ENCODE results near the gene CNTN4. TPM values are rescaled to one million over a fixed set of nuclear protein-coding genes. Genes with fewer than 3 reads are reported as not detected.

CNTN4 gene
- polyA plus RNA-seq, 3 donors from 2014 or later, result not detected

DNA sequence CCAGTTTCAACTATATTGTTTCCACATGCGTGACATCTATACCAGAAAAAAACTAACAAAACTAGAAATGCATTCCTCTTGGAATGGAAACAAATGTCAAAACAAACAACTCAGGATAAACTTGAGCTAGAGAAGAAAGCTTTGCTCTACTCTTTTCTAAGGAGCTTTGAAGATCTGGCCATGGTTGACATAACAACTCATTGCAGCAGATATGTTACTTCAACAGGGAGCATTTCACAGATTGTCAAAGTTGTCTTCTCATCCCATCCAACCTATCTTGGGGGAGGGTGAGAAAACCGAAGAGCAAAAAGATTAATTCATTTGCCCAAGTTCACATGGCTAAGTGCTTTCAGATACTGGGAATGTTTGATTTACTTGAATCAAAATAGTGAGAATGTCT, 484.4 kb downstream of the CNTN4 start:
- no peak for DNase-seq
- Mint-ChIP-seq H3K27me3 (ENCODE audit: low read depth in 3 of 3) (no peaks in the 10 kb centered on the region), H3K27ac (no peak overlapping the region), H3K4me1 (no peaks in the 10 kb centered on the region), H3K4me3 (no peak overlapping the region), H3K9me3 (peaks cover 0 to 8% (median 3%) of the 10 kb centered on the region in 6 donors), H3K36me3 (no peaks in the 10 kb centered on the region)

DNA sequence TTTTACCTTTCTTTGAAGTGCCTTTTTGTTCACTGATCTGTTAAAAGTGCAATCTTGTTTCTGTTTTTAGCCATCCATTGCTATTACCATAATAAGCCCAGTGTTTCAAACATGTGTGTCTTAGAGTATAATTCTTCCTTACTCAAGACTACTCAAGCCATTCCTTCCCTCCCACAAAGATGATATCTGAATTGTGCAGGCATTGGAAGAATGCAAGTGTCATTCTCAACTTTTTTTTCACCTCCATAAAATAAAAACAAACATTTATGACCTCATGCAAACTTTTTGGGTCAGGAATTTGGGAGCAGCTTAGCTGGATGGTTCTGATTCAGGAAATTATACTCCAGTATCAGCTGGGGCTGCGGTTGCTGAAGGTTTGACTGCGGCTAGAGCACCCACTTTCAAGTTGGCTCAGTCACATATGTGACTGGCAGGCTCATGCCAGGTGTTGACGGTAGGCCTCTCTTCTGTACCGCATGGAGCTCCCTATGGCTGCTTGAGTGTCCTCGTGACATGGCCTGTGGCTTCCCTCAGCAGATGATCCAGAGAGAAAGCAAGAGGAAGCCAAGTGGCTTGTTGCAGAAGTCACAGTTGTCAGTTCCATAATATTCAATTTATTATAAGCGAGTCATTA, 490.8 kb downstream of the CNTN4 start:
- no peaks in the 10 kb centered on the region for H3K36me3 Mint-ChIP-seq
- H3K4me3 Mint-ChIP-seq, result no peak overlapping the region
- DNase-seq, result no peak
- peaks cover 0 to 2% (median 0%) of the 10 kb centered on the region in 3 donors for H3K27me3 Mint-ChIP-seq (ENCODE audit: low read depth in 3 of 3)
- peaks cover 0 to 17% (median 11%) of the 10 kb centered on the region in 6 donors for H3K9me3 Mint-ChIP-seq
- H3K4me1 Mint-ChIP-seq, result no peaks in the 10 kb centered on the region
- H3K27ac Mint-ChIP-seq, result no peak overlapping the region

DNA sequence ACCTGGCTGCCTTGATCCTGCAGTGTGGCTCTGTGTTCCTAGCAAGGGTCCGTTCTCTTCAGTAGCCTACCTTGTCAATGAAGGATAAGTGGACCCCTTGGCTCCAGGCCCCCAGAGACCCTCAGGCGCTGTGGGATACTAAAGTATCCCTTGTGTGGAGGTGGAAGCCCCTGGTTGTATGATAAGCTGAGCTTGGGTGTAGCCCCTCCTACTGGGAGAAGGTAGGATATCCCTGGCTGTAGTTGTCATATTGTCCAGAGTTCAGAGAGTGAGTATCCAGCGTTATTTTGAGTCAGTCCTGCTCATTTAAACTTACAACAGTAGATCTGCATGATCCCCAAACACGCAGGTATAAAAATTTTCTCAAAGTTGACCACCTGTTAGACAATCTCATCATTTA, 496.8 kb downstream of the CNTN4 start:
- Mint-ChIP-seq H3K9me3 (peaks cover 3 to 9% (median 6%) of the 10 kb centered on the region in 6 donors), H3K4me1 (no peaks in the 10 kb centered on the region), H3K4me3 (no peak overlapping the region), H3K27ac (no peak overlapping the region), H3K36me3 (no peaks in the 10 kb centered on the region), H3K27me3 (ENCODE audit: low read depth in 3 of 3) (peaks cover 0 to 2% (median 0%) of the 10 kb centered on the region in 3 donors)
- DNase-seq, result no peak

DNA sequence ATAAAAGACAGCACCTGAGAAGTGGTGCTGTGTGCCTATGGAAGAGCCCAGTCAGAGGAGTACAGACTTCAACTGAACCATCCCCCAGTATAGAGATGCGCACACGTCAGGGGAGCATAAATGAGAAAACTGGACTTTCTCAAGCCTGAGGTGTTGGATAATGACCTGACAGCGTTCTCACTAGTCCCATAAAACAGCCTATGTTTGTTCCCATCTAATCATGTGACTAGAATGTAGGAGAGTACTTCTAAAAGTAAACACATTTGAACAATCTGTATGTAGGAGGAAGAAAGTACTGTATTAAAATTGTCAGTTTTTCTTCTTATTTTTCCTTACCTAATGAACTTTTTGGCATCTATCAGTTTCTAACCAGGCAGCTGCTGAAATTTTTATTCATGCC, 498.9 kb downstream of the CNTN4 start:
- Mint-ChIP-seq H3K36me3 (no peaks in the 10 kb centered on the region), H3K27me3 (ENCODE audit: low read depth in 3 of 3) (peaks cover 0 to 2% (median 0%) of the 10 kb centered on the region in 3 donors), H3K4me1 (no peaks in the 10 kb centered on the region), H3K4me3 (no peak overlapping the region), H3K9me3 (peaks cover 2 to 8% (median 4%) of the 10 kb centered on the region in 6 donors), H3K27ac (no peak overlapping the region)
- no peak for DNase-seq

DNA sequence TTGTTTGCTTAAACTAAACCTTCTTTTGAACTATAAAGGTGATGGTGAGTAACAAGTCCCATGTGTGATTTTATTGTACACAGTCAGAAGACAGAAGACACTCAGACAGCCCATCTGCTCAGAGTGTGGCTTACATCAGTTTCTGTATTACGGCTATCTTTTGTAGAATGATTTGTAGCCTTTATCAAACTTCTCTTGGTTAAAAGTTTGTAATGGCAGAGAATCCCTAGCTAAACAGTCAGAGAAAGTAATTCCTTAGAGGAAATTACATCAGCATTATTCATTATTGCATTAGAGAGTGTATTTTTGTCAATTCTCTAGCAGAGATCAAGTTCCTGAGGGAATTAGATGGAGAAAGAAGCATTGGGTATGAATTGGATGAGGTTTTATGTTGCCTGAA, 500.8 kb downstream of the CNTN4 start:
- no peaks in the 10 kb centered on the region for H3K36me3 Mint-ChIP-seq
- no peak for DNase-seq
- H3K27ac Mint-ChIP-seq, result no peak overlapping the region
- H3K4me1 Mint-ChIP-seq, result no peaks in the 10 kb centered on the region
- no peak overlapping the region for H3K4me3 Mint-ChIP-seq
- no peaks in the 10 kb centered on the region for H3K27me3 Mint-ChIP-seq (ENCODE audit: low read depth in 3 of 3)
- peaks cover 2 to 6% (median 4%) of the 10 kb centered on the region in 6 donors for H3K9me3 Mint-ChIP-seq

DNA sequence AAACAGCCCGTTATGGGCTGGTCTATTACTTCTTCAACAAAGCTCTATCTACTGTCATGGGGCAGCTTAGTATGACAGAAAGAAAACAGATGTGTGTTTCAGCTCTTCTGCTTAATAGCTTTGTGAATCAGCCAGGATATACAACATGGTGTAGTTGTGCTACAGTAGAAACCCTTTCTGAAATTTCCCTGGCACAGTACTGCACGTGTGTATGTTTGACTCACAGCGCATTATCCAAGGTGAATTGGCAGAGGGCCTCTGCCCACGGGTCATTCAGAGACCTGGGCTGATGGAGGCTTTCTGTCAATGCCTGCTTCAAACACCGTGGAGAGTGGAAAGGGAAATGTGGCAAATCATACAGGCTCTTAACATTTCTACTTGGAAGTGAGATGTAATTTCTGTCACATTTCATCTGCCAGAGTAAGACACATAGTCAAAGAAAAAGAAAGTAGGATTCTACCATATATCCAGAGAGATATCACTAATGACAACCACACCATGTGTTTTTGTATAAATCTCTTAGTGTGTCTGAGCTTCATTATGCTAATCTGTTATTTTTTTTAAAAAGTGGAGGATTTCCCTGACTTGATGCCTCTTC, 505.1 kb downstream of the CNTN4 start:
- Mint-ChIP-seq H3K4me1 (no peaks in the 10 kb centered on the region), H3K36me3 (no peaks in the 10 kb centered on the region), H3K4me3 (no peak overlapping the region), H3K9me3 (peaks cover 0 to 5% (median 3%) of the 10 kb centered on the region in 6 donors), H3K27me3 (ENCODE audit: low read depth in 3 of 3) (peaks cover 0 to 7% (median 4%) of the 10 kb centered on the region in 3 donors), H3K27ac (no peak overlapping the region)
- DNase-seq, result no peak

DNA sequence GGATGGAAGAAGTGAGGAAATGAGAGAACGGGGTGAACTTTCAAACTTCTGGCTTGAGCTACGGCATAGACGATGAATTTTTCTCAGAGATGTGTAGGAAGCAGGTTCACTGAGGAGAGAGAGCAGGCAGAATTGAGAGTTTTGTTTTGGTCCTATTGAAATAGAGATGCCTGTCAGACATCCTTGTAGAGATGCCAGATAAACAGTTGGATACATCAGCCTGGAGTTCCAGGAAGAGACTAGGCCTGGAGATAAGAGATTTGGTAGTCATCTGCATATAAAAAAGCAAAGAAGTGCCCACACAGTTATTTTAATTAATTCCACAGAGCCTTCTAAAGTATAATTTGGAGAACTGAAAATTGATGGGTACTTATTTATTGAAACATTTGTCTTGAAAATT, 515.9 kb downstream of the CNTN4 start:
- Mint-ChIP-seq H3K4me3 (no peak overlapping the region), H3K9me3 (peaks cover 0 to 3% (median 0%) of the 10 kb centered on the region in 6 donors), H3K4me1 (no peaks in the 10 kb centered on the region), H3K27me3 (ENCODE audit: low read depth in 3 of 3) (peaks cover 0 to 6% (median 2%) of the 10 kb centered on the region in 3 donors), H3K36me3 (no peaks in the 10 kb centered on the region), H3K27ac (no peak overlapping the region)
- DNase-seq, result no peak

DNA sequence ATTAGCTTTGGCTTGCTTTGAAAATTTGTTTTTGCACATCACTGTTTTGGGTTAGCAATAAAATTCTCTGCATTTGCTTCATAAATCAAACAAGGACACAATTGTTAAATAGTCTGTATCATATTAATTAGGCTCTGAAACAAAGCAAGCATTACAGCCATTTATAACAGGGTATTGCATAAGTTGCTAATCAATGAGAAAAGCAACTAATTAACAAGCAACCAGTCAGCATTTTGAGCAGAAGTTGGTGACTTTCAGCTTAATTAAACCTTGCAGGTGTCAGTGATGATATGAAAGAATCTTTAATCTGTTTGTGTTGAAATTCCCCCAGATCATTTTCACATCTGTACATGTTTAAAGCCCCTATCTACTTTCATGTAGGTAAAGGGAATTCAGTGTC, 516.4 kb downstream of the CNTN4 start:
- H3K9me3 Mint-ChIP-seq, result peaks cover 0 to 3% (median 0%) of the 10 kb centered on the region in 6 donors
- DNase-seq, result no peak
- H3K27ac Mint-ChIP-seq, result no peak overlapping the region
- H3K4me1 Mint-ChIP-seq, result no peaks in the 10 kb centered on the region
- no peak overlapping the region for H3K4me3 Mint-ChIP-seq
- H3K36me3 Mint-ChIP-seq, result no peaks in the 10 kb centered on the region
- H3K27me3 Mint-ChIP-seq (ENCODE audit: low read depth in 3 of 3), result peaks cover 0 to 6% (median 2%) of the 10 kb centered on the region in 3 donors

DNA sequence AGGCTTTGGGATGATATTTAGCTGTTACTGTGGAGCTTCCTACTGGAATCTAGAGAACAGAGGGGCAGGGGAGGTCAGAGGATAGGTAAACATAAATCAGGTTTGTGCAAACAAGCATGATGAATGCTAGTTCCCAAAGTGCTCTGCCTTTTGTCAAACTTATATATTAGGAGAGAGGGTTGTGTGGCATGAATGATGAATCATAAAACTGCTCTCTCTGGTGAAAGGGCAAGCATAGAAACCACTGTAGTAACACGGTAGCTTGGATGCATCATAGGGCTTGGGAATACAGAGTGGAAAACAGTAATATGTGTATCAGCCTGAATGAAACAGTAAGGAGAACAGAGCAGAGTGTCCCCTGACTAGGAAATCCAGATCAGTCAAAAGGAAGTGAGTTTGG, 524.8 kb downstream of the CNTN4 start:
- H3K4me3 Mint-ChIP-seq, result no peak overlapping the region
- H3K4me1 Mint-ChIP-seq, result no peaks in the 10 kb centered on the region

DNA sequence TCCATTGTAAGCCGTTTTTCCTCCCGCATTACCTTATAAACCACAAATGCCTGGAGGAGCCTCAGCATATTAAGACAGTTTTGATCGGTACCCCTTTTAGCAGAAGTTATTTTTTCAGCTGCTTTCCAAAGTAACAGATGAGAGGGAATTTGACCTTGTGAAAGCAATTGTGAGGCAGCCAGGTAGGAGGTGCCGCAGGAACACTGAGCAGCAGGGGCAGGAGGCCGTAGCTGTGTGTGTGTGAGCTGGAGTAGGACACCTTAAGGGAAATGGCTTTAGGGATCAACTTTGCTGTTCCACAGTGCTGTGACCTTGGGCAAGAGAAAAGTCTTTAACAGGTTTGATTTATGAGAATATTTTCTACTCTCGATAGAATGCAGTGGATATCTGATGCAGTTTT, 529.5 kb downstream of the CNTN4 start:
- Mint-ChIP-seq H3K36me3 (no peaks in the 10 kb centered on the region), H3K4me3 (no peak overlapping the region), H3K27ac (no peak overlapping the region), H3K9me3 (peaks cover 0 to 5% (median 0%) of the 10 kb centered on the region in 6 donors), H3K4me1 (no peaks in the 10 kb centered on the region), H3K27me3 (ENCODE audit: low read depth in 3 of 3) (peaks cover 0 to 2% (median 0%) of the 10 kb centered on the region in 3 donors)
- no peak for DNase-seq

More for the DNA sequence above, 524.8 kb downstream of the CNTN4 start:
- DNase-seq, result no peak
- Mint-ChIP-seq H3K27ac (no peak overlapping the region), H3K9me3 (peaks cover 0 to 5% (median 0%) of the 10 kb centered on the region in 6 donors), H3K27me3 (ENCODE audit: low read depth in 3 of 3) (peaks cover 0 to 4% (median 0%) of the 10 kb centered on the region in 3 donors), H3K36me3 (no peaks in the 10 kb centered on the region)

DNA sequence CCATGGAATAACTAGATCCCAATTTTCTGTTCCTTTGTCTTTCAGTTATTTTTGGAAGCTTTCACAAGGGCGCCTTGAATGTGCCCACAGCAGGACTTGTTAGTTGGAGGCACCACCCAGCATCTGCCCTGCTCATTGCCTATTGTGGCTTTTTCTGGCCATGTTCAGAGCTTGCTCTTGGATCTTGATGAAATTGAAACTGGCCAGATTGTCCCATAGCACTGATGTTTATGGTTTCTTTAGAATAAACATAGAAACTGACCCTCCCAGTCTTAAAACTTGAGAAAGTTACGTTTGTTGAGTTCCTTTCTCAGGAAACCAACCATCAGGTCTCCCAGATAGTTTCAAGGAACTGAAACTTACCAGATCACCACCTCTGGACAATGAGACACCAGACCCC, 536.8 kb downstream of the CNTN4 start:
- Mint-ChIP-seq H3K27ac (no peak overlapping the region), H3K4me3 (no peak overlapping the region), H3K9me3 (peaks cover 0 to 13% (median 3%) of the 10 kb centered on the region in 6 donors), H3K4me1 (no peaks in the 10 kb centered on the region), H3K27me3 (ENCODE audit: low read depth in 3 of 3) (peaks cover 2 to 3% (median 3%) of the 10 kb centered on the region in 3 donors), H3K36me3 (peaks cover 0 to 4% (median 0%) of the 10 kb centered on the region in 3 donors)
- no peak for DNase-seq

DNA sequence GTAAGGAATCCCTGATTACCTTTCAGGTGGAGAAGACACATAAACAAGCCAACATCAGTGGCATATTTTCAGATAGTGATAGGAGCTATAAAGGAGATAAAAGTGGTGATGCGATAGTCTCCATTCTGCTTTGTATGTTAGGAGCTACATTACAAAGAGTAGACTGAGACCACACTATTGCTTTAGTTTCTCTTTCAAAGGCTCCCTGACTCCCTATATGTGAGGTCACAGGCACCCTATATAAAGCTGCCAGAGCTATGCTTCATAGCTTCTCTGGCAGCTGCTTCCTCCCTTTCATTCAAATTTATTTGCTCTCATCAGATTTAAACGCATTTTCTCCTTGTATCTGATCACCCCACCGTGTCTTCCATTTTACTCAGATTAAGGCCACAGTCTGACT, 544.9 kb downstream of the CNTN4 start:
- Mint-ChIP-seq H3K4me1 (no peaks in the 10 kb centered on the region), H3K27me3 (ENCODE audit: low read depth in 3 of 3) (peaks cover 0 to 2% (median 1%) of the 10 kb centered on the region in 3 donors), H3K4me3 (no peak overlapping the region), H3K9me3 (peaks cover 2 to 7% (median 3%) of the 10 kb centered on the region in 6 donors), H3K27ac (no peak overlapping the region), H3K36me3 (peaks cover 0 to 4% (median 0%) of the 10 kb centered on the region in 3 donors)
- no peak for DNase-seq

DNA sequence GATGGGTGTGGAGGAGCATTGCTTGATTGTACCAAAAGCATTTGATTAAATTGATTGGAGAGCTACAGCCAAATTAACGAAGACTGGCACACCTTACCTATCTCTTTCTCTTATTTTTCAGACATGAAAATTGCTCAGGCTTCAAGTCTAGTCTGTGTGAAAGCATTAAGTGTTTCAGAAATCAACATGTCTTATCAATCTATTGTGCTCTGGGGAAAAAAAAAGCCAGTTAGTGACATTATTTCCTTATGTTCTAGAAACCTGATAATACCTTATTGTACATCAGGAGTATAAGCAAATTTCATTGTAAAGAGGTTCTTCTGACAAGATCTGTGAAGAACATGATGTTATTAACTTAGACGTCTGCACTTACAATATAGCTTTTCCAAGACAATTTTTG, 546.3 kb downstream of the CNTN4 start:
- H3K36me3 Mint-ChIP-seq, result no peaks in the 10 kb centered on the region

DNA sequence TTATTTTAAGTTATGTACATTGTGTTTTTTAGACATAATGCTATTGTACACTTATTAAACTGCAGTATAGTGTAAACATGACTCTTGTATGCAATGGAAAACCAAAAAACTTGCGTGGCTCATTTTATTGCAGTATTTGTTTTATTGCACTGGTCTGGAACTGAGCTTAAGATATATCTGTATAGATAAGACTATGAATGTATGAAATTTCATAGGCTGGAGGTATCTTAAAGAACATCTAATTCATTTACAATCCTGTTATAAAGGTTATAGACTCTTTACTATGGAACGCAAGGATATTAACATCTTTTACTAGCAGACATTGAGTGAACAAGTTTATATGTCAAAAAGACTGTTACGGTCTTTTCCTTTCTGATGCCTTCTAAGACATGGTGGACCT, 552.1 kb downstream of the CNTN4 start:
- Mint-ChIP-seq H3K27me3 (ENCODE audit: low read depth in 3 of 3) (peaks cover 2 to 3% (median 2%) of the 10 kb centered on the region in 3 donors), H3K36me3 (no peaks in the 10 kb centered on the region), H3K4me3 (no peak overlapping the region), H3K9me3 (peaks cover 0 to 5% (median 4%) of the 10 kb centered on the region in 6 donors), H3K4me1 (no peaks in the 10 kb centered on the region), H3K27ac (no peak overlapping the region)
- DNase-seq, result no peak

More for the DNA sequence above, 546.3 kb downstream of the CNTN4 start:
- Mint-ChIP-seq H3K4me3 (no peak overlapping the region), H3K4me1 (no peaks in the 10 kb centered on the region), H3K27ac (no peak overlapping the region), H3K9me3 (peaks cover 0 to 4% (median 2%) of the 10 kb centered on the region in 6 donors), H3K27me3 (ENCODE audit: low read depth in 3 of 3) (no peaks in the 10 kb centered on the region)
- no peak for DNase-seq
